Thyroid gland (tissue), 4 donors: ENCODE measurements around the gene CRIM1.

Experiments used
- CTCF ChIP-seq, 6 experiments: fragments of 200-600 bp in 3 of 6; fragments of 450-650 bp in 3 of 6; sonication (generic) in 3 of 6; IDR thresholded peaks; one replicate each; pipeline ENCODE4 v1.5.1; 2016 to 2019; ENCODE audit warnings: antibody characterized with exemption in 6 of 6, mild to moderate bottlenecking in 2 of 6, inconsistent platforms in 1 of 6, moderate library complexity in 1 of 6
- POLR2A ChIP-seq, 2 donors: fragments of 450-650 bp; IDR thresholded peaks; one replicate each; pipeline ENCODE4 v1.6.1; 2017; ENCODE audit warnings: antibody characterized with exemption in 2 of 2, mild to moderate bottlenecking in 2 of 2, moderate library complexity in 1 of 2

GRCh38 chr2:36369716-36370115, 14.1 kb downstream of the CRIM1 start:
- TF ChIP-seq POLR2A (IDR thresholded peaks at IDR 0.05) (no peak), CTCF (IDR thresholded peaks at IDR 0.05) (no peak)
